HL-60/S4 treated with retinoic acid at 250 ng/mL for 4 days and 3 days (cell line): ENCODE measurements around the gene PNMA8A.
"Not testable (repeated sequence)": the region's sequence is repeated elsewhere in the genome, so short reads cannot be mapped to it uniquely, and the experiment has no call there.

ENCODE experiments used
- in situ Hi-C: fragments of 300-500 bp; cut with MboI; formaldehyde crosslinking; loops from 2 replicates; pipeline ENCODE4 v1.7.0; 2022; ENCODE audit warnings: low sequenced_read_pairs

The PNMA8A gene

GRCh38 chr19:46433470-46433869 lies 37.9 kb downstream of the PNMA8A start:
- in situ Hi-C loops, result not testable (repeated sequence)

DNA sequence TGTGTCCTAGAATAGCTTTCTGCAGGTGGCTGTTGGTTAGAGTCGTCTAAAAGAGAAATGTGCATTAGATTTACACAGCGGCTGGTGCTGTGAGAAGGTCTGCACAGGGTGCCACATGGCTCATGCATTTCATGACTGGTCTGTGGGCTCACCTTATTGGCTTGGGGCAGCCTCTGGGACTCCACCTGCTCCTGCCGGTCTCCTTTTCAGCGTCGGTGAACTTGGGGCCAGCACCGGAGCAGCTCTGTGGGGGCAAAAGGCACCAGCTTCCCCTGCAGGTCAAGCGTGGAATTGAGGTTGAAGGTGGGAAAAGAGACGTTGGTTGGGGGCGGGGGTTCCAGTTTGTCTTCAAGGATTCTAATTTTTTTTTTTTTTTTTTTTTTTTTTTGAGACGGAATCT lies 39.5 kb downstream of the PNMA8A start:
- in situ Hi-C loops, result no loop called here

DNA sequence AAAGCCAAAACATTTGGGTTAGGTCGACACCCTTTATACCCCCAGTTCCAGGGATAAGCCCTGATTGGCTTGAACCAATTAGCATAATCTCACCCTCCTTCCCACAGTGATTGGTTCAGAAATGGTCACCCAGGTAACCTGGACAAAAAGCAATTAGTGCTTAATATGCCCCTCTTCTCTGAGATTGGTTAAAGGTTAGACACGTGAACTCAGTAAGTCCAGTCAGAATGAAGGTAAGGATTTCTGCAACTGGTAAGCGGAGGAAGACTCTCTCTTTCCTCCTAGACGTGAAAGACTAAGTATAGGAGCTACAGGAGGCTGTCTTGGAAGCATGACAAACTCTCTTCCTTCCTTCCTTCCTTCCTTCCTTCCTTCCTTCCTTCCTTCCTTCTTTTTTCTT lies 41.4 kb downstream of the PNMA8A start:
- in situ Hi-C loops, result no loop called here

DNA sequence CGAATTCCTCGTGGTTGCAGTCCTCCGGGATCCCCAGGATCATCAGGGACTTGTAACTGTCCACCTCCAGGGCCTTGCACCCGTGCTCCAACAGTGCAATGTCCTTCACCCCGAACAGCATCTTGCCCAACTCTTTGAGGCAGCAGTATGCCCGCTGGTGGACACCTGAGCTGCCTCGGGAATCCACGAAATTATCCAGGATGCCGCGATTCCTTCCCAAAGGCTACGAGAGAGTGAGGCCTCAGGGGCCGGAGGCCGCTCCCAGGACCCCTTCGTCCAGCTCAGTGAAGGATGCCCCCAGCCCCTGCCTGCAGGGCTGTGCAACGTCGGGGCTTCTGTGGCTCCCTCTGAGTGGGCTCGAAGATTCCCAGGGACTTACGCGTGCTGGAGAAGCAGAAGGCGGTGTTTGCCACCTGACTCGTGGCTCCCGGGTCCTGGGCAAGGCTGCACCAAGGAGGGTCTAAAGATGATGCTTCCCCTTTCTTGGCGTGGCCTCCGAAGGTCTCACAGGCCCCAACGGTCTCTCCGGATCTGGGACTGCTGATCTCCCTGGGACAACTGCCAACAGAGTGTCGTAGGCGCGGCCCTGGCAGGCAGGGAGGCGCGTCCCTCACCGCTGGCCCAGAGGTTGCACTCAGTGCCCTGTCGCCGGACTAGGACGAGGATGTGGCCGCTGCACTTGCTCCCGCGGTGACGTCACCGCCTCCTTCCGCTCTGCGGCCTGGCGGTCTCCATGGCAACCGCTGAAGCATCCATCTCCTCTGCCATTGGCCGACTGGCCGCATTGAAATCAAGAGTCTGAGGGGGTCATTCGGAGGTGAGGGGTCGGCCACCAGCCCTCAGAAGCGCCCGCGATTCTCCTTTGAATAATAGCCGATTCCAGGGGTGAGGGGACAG lies 42.9 kb downstream of the PNMA8A start, which contains the start of gene PNMA8C:
Gene PNMA8C (minus strand): TSS at position 698 of the 897 bp plus-strand sequence. CDS start 577 bp downstream, at position 121.
- in situ Hi-C loops, result no loop called here

DNA sequence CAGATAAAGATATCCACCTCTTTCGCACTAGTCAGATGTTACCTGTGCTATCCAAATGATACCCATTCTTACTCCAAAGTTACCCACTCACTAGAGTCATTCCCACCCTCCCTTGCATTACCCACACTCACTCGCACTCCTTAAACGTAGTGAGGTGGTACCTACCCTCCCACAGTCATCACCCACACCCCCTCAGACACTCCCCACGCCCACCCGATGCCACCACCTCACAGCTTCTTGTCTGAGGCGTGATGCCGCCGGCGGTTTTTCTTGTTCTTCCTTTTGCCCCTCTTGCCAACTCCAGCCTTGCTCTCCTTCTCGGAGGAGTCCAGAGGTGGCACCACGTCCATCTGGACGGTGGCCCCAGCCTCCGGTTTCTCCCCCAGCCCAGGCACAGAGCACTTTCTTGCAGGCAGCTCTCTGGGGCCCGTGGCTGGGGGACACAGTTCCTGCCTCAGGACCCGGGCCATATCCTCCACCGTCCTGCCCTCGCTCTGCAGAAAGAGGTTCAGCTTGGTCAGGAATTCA lies 43.8 kb downstream of the PNMA8A start:
- in situ Hi-C loops, result no loop called here

- in situ Hi-C loops, result no loop called here
Measured at GRCh38 chr19:46426506-46427162, 44.7 kb downstream of the PNMA8A start.

DNA sequence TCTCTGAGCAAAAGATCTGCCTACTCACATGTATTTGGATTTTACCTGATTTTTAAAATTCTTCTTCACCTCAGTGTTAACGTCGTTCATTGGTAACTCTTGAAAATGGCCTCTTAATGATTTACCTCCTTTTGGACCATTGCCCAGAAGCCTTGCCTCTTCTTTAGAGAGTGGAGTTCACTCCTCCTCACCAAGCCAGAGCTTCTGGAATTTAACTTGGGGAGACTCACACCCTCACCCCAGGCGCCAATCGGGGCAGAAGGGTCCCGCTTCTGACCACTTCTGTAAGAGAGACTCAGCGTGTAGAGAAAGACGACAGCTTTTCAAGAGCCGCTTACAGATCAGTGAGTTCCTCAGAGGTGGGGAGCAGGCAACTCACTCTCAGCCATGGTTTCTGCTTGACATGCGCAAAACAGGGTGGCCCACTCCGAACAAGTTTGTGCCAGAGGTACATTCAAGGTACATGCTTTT lies 45.3 kb downstream of the PNMA8A start:
- in situ Hi-C loops, result no loop called here

GRCh38 chr19:46423188-46423587 lies 48.2 kb downstream of the PNMA8A start:
- in situ Hi-C loops, result no loop called here

GRCh38 chr19:46422344-46422743 lies 49.0 kb downstream of the PNMA8A start:
- in situ Hi-C loops, result no loop called here

- in situ Hi-C loops, result no loop called here
Measured at GRCh38 chr19:46420056-46420455, 51.3 kb downstream of the PNMA8A start.
